ENCODE results near the gene ZNF333.
"Not testable (repeated sequence)": the region's sequence is repeated elsewhere in the genome, so short reads cannot be mapped to it uniquely, and the experiment has no call there.

DNA sequence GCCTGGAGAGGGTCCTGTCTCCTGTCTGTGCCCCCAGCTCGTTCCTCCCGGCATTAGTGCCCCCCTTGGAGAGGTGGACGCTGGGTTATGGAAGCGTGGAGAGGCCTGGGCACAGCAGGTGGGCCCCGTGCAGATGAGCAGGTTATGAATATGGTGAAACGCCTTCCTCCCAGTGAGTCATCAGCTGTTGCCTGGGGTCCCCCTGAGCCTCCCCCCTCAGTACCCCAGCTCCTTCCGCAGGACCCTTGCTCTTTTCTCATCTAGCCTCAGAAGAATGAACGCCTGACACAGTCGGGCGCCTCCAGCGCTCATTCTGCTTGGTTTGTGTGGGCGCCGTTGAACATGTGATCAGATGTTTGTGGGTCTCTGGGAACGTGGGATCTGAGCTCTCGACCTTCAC is 76.0 kb downstream of the ZNF333 start:
- TF ChIP-seq, protein P1, sequence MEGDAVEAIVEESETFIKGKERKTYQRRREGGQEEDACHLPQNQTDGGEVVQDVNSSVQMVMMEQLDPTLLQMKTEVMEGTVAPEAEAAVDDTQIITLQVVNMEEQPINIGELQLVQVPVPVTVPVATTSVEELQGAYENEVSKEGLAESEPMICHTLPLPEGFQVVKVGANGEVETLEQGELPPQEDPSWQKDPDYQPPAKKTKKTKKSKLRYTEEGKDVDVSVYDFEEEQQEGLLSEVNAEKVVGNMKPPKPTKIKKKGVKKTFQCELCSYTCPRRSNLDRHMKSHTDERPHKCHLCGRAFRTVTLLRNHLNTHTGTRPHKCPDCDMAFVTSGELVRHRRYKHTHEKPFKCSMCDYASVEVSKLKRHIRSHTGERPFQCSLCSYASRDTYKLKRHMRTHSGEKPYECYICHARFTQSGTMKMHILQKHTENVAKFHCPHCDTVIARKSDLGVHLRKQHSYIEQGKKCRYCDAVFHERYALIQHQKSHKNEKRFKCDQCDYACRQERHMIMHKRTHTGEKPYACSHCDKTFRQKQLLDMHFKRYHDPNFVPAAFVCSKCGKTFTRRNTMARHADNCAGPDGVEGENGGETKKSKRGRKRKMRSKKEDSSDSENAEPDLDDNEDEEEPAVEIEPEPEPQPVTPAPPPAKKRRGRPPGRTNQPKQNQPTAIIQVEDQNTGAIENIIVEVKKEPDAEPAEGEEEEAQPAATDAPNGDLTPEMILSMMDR (IDR thresholded peaks at IDR 0.05), result not testable (repeated sequence)
- not testable (repeated sequence) for TF ChIP-seq POLR2AphosphoS5, EP300 (IDR thresholded peaks at IDR 0.05)

All from sigmoid colon (tissue), 4 donors.